Superior temporal gyrus (tissue), 1 donor: ENCODE data around the gene DGKG.

Experiments used
- DNase-seq: peaks from one replicate; pipeline ENCODE4 v3.0.0-alpha.2; 2016; ENCODE audit errors: extremely low spot score

Gene DGKG

DNA sequence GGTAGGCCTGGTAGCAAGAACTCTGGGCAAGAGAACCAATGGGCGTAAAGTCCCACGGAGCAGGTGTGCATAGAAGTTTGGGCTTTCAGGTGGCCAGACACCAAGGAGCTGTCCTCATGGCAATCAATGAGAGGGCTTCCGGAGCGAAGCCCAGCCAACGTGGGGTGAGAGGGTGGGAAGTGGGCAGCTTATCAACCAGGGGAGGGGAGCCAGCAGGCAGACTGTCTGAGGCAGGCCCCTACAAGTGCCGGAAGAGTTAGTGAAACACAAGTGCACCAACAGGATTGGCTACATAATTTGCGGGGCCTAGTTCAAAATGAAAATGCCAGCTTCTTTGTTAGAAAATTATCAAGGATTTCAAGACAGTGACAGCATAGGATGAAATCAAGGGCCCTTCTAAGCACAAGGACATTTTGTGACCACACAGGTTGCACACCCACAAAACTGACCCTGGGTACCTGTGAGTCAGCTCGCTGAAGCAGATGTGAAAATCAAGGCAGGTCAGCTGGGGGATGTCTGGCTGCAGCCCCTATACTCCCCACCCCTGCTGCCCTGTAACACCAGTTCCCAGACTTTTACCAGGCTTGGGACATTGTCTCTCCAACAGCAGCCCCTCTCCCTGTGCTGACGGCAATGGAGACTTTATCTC is 151.1 kb downstream of the DGKG start:
- no peak for DNase-seq

DNA sequence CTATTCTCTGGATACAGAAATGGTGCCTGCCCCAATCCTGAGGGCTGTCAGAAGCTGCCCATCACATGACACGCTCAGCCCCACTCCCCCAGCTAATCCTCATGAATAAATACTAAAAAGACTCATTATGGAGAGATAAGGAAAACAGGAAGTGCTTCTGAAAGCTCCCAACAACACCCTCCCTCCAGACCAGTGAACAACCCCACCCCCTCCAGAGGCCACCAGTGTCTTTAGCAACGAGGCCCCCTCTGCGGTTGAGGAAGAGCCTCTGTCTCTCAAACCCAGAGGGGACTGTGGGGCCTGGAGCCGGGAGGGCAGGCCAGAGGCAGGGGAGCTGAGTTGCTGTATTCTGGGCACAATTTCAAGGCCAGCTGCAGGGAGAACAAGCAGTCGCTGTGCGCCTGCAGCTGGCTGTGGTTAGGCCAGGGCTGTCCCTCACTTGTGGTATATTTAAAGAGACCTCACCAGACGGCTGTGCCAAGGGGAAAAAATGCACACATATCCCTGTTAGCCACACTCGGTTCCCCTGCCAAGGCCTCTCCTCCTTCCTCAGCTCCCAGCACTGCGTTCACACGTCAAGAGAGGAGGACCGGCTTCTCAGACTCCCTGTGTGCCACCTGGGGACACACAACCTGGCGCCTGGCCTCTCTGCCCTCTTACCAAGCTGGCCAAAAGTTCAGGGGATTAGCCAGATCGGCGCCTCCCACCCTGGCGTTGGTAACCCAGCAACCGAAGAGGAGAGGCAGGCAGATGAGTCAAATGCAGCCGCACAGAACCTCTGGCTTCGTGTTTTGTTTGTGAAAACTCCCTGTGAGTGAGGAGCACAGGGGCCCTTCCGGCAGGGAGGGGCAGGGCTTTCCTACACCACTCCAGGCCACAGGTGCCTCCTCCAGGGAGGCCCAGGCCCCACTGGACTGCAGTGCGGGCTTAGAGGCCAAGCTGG is 152.0 kb downstream of the DGKG start:
- peak; percentile 95 for DNase-seq

DNA sequence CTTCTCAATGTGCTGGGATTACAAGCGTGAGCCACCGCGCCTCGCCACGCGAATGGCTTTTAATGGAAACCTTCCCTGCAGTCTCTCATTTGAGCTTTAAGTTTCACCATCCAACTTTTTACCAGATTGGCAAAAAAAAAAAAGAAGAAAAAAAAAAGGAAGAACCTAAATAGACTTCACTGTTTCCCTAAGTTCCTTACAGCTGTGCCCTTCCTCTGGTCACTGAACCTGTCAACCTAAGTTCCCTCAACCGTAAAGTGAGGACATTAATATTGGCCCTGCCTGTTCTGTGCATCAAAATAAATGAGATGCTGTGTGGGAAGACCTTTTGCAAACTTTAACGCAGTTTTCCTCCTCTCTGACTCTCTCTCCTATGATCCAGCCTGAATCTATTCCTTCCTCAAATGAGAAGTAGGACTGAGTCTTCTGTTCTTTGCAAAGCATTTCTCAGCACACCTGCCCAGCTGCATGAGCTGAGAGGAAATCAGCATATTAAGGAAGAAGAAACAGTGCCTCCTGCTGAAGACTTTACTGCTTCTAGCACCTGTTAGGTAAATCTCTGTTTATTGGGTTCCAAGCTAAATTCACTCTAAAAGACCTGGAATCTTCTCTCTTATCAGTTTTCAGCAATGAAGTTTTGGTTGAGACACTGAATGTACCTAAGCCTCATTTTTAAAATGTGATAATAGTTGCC is 153.6 kb downstream of the DGKG start:
- DNase-seq, result no peak

DNA sequence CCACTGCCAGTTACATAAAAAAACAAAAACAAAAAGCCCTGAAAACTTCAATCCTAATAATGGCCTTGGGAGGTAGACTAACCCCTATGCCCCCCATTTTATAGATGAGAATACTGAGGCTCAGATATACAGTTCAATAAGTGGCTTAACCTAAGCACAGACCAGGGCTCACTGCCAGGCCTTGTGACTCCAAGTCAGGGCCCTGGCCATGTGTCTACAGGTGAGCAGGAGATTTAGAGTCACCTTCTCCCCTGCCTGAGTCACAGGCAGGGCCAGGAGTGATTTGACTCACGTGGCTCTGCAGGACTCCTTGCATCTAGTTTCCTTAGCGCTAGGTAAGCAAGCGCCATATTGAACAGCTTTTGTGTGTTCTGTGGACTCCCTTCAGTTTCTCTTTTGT is 154.5 kb downstream of the DGKG start:
- no peak for DNase-seq

DNA sequence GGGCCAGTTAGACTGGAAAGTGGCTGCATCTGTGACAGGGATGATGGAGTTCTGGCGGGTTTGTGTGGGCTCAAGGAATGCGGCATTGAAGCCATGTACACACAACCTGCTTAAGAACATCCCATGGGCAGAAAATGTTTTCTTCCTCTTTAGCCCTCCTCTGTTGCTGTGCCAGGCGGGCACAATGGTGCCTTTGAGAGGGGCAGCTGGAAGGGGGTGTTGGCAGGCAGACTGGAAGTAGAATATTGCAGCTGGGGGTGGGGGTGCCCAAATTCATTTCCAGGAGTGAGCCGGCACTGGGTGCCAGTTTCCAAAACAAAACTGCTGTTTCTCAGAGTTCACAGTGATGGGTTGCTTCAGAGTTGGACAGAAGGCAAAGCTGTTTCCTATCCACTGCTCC is 161.3 kb downstream of the DGKG start:
- DNase-seq, result peak; percentile 83

DNA sequence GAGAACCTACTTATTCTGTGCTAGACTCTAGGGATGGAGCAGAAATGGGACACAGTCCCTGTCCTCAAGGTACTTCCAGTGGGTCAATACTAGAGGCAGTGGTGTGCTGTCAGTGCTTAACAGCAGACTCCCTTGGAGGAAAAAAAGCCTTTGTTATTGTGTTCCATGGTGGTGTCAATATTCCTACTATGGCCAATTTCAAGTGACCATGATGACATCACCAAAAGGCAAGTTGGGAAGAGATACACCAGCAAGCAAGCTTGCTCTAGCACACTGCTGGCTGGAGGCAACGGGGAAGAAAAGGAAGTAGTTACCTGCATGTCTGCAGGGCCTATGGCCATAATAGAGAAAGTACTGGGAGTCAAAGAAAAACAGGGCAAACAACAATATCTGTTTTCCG is 163.6 kb downstream of the DGKG start:
- DNase-seq, result no peak

DNA sequence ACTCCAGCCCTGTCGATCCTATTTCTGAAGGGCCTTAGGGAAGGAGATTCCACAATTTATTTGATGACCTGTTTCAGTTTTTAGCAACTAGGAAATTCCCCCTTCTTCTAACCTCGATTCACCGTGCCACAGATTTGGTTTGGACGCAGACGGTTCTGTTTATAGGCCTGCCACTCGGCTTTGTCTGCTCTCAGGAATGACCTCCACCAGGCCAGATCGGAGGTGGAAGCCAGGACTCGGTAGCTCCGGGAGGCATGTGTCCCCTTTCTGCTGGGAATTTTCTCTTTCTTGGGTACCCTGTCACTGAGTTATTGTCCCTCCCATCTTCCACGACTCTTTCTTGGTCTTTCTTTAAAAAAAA is 167.6 kb downstream of the DGKG start:
- DNase-seq, result no peak

DNA sequence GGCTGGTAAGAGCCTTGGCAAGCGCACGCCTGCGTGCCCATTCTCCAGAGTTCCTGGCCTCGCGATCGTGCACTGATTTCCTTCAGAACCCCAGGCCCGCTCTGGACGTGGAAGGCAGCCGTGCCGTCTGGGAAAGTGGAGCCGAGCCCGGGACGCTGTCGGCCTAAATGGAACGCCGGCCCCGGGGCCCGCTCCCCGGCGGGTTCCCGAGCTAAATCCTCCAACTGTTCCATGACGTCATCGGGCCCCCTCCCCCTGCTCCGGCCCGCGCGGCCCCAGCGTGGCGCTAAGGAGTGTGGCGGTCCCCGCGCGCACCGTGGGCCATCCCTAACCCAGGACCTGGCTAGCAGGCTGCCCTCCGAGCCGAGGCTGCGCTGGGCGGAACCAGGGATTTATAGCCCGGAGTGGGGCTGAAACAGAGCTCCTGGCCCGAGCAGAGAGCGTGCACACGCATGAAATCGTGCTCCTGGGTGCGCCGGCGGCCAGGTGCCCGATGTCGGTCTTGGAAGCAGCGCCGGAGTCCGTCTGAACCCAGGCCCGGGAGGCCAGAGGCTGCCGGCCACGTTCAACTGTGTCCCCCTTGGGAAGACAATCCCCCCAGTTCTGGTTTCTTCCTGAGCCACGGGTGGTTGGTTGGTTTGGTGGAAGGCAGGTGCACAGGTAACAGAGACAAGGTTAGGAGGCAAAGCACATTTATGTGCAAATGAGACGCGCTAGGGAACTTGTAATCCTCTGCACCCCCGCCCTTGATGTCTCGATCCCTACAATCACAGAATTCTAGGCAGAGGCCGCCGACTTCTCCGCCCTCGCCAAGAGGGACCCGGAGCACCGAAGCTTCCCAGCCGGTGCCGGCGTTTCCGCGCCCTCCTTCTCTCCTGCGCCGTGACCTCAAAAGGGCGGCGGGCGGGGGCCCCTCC is 168.2 kb downstream of the DGKG start:
- no peak for DNase-seq

DNA sequence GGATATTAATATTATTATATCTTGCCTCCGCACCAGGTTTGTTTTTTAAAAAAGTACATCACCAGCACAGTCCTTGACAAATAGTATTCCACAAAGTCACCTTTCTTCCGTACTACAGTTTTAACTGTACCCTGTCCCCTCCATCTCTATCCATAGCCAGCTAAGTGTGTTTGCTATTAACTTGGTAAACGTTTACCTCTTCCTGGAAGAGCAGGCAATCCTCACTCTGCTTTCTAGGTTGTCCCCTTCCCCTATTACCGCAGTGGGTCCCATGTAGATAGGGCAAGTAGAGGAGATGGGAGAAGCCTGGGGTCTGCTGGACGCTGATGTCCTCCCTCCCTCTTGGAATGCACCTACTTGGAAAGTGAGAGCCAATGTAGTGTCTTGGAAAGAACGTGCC is 169.2 kb downstream of the DGKG start:
- DNase-seq, result no peak

DNA sequence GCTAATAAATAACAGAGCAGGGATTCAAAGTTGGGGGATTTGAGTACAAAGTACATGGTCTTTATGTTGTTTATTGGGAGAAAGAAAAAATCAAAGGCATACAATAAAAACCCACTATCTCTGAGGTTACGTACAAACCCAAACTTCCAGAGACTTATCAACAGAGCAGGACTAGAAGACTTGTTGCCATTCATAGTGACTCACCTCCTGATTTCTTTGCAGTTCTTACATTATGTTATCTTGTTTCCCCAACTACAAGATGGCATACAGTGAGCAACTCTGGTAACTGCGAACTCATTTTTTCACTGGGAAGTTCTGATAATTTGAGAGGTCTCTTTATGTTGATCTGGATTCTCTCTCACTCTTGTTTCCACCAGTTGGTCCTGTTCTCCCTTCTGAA is 172.5 kb downstream of the DGKG start:
- no peak for DNase-seq

DNA sequence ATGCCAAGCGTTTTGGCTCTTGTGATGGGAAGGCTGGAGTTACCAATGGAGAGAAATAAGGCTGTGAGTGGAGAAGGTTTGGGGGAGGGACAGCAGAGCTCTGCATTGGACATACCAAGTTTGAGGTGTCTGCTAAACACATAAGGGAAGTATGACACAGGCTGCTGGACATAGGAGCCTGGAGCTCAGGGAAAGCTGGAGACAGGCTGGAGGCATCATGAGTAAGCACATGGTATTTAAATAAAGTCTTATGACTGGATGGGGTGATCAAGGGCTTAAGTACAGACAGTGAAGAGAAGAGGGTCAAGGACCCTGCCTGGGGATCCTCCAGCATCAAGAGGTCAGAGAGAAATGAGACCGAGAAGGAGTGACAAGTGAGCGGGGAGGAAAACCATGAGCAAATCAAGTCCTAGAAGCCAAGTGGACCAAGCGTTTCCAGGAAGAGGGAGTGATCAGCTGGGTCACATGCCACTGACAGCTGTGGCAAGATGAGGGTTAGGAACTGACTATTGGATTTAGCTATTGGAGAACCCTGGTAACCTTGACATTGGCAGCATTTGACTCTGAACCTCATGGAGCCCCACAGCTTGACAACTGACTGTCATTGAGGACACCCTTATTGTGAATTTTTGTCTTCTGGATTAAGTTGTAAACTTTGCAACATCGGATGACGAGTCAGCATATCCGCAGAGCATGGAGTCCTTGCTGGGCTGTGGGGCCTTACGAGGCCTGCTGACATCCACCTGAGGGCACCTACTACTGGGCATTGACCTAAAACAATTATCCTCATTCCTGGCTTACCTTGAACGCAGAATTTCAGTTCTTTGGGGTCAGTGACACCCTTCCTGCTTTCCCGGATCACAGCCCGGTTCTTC is 174.4 kb downstream of the DGKG start:
- no peak for DNase-seq

DNA sequence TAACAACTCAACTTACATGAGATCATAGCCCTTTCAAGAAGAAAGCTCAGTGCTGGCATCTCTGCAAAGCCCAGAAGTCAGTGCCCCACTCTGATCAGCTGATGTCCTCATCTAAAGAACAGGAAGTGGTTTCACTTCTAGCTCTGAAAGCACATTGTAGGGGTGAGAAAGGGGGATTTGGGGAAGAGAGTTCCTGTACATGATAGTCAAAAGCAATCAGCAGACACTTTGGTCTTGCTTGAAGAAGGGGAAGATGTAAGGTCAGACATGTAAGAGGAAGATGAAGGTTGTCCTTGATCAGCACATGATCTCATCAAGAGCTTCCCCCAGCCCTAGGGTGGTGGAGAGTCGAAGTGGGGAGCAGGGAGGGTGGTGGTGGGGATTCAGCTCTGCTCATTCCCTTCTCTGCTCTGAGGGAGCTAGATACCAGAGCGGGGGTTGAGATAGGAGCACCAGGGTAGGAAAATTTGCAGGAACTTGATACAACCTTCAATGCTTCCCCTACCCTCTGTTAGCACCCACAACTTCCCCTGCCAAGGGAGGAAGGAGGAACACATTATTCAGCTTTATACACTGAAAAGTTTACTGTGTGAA is 176.7 kb downstream of the DGKG start:
- peak; percentile 51 for DNase-seq

DNA sequence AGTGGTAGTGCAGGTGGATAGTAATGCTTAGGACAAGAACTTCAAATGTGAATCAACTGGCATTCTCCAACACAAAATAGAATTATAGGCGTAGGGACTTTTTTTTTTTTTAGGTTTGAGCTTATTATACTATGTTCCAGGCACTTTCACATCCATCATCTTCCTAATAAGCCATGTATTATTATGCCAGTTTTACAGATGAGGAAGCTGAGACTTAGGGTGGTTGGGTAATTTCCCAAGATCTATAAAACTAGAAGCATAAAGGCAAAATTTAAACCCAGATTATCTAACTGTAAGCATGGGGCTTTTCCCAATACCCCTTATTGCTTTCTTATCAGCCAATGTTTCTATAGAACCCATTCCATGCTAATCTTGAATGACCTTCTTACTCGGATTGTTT is 178.0 kb downstream of the DGKG start:
- no peak for DNase-seq

DNA sequence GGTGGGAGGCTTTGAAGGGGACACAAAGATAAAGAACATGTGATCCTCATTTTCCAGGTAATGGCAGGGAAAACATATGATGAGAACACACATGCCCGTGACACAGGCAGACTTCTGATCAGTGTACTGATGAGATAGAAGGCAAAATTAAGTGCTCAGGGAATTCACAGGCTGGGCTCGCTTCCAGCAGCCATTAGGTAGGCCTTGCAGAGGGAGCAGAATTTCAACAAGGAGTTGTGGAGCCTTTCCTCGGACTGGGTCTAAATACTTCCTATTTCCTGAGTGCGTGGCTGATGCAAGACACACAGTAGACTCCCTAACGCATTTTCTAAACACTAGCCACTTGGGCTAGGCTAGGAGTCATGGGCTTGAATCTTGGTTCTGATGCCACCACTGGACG is 179.2 kb downstream of the DGKG start:
- DNase-seq, result no peak

DNA sequence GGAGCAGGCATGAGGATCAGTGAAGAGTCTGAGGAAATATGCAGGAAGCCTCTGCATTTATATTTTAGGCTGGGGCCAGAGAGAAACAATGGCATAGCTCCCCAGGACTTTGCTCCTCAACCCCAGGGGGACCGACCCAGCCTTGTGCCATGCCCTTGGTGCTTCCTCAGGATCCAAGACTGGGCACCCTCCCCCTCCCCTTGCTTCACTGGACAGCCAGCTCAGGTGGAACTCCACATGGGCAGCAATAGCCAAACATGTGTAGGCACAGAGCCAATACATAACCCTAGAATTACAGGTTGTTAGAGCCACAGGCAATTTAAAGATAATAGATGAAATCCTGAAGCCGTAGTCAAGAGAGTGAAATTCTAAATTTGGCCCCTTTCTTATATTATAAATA is 180.1 kb downstream of the DGKG start:
- DNase-seq, result no peak

DNA sequence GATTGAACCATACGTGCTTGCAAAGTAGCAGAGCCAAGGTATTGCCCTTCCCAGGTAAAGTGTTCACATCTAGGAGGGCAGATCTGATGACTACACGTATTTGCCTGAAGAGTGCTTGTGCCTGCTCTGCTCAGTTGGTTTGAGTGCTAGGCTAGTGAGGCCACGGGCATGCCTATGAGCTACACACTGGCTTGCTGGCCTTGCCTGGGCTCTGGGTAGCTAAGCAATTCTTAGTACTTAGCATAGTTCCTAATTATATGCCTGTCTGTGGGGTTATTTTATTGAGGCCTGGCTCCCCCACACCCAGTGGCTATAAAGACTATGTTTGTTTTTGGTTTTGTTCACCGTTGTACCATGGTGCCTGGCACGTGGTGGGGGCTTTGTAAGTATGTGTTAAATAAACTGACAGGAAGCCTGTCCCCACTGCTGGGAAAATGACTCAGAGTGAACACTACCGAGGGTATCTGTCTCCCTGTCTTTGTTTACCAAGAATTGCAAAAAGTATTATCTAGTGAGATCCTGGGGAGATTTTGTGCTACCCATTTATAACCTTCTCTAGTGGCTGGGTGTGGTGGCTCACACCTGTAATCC is 181.0 kb downstream of the DGKG start:
- no peak for DNase-seq

DNA sequence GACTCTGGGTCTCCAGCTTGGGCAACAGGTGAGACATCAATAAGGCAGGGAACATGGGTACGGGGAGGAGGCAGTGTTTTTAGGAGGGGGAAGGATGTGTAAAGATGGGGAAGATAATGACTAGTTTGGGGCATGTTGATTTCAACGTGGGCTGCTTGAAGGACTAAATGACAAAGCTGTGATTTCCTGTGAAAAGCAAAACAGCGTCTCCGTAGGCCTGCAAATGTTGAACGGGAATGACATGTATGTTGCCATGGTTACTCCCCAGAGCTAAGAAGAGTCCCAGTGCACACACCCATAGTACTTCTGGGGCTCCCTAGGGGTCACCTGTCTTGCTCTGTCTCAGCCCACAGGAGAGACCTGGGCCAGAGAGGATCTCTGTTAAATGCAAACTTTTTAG is 181.9 kb downstream of the DGKG start:
- no peak for DNase-seq

DNA sequence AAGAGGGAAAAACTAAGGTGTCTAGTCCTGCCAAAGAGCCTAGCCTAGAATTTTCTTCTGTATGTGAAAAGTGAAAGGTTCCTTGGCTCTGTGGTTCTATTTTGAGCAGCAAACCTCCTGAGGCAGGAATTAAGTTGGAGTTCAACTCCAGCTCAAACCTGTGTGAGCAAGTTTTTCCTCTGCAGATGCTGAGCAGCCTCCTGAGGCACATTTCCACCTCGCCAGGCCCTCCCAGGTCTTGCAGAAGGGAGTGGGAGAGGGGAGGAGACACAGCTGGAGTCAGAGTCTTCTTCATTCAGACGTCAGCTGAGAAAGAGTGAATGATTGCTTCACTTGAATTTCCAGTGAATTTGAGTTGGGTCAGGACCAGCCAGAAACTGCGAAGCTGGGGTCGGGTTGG is 183.6 kb downstream of the DGKG start:
- no peak for DNase-seq

DNA sequence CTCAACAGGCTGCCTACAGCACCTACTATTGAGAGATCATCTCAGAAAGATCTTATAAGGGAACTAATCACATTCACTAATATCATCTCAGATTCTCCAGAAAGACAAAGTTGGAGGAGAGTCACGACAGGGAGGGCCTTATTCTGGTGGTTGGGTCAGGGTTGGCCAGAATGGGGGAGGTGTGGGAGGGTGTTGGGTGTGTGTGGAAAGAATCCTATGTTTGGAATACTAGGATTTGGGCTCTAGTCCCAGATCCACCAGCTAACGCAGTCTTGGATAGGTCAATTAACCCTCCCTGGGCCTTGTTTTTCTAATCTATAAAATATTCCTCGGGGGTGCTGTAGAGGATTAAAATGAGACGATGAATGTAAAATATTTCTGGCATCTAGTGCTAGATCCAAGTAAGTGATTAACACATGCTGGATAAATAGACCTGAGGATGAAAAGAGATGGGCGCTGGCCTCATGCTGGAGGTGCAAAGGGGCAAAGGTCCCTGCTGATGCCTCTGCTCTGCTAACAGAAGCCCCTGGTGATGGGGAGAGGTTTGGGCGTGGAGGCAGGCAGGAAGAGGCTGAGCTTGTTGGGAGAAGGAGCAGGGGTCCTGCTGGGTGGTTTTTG is 185.6 kb downstream of the DGKG start:
- DNase-seq, result no peak
